ENCODE data around the gene PRKCA.
"Not testable (repeated sequence)": the region's sequence is repeated elsewhere in the genome, so short reads cannot be mapped to it uniquely, and the experiment has no call there.

Gene PRKCA

DNA sequence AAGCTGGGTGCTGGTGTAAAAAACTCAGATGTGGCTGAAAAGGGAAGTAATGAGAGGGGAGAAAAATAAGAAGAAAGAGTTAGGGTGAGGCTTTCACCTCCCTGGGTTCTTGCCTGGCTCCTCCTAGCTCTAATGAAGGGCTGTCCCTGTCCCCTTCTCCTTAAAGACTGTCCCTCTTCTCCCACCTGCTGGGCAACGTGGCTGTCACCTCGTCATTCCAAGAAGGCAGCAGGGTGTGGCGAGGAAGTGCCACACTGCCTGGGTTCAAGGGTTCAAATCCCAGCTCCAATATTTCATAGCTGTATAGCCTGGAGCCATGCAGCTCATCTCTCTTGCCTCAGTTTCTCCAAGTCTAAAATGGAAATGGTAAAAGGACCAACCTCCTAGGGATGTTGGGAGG lies 410.0 kb downstream of the PRKCA start:
- no peak for DNase-seq (ENCODE audit: low read depth in 1 of 2, low spot score in 1 of 2)
- Histone ChIP-seq H3K27ac (replicated peaks) (no peak overlapping the region), H3K4me3 (replicated peaks; ENCODE audit: insufficient read depth, low read length) (no peak overlapping the region), H3K27me3 (ENCODE audit: insufficient read depth, poor library complexity, severe bottlenecking) (no peaks in the 10 kb centered on the region)
- TF ChIP-seq CTCF (IDR thresholded peaks at IDR 0.05; ENCODE audit: insufficient read depth, low read length), result no peak
- TF ChIP-seq REST (IDR thresholded peaks at IDR 0.05; ENCODE audit: insufficient replicate concordance, low read depth), result no peak
- no peak for TF ChIP-seq GABPA (IDR thresholded peaks at IDR 0.05; ENCODE audit: low read depth)
- no peak for TF ChIP-seq SPI1 (IDR thresholded peaks at IDR 0.05; ENCODE audit: borderline replicate concordance, low read depth)
- TF ChIP-seq POLR2AphosphoS5 (IDR thresholded peaks at IDR 0.05; ENCODE audit: low read depth), result no peak

GRCh38 chr17:66713021-66713532 lies 410.7 kb downstream of the PRKCA start:
- H3K27ac ChIP-seq (replicated peaks); H3K27me3 ChIP-seq (ENCODE audit: insufficient read depth, poor library complexity, severe bottlenecking); DNase-seq (ENCODE audit: low read depth in 1 of 2, low spot score in 1 of 2); H3K4me3 ChIP-seq (replicated peaks; ENCODE audit: insufficient read depth, low read length): not testable (repeated sequence)

GRCh38 chr17:66713533-66714042 lies 411.2 kb downstream of the PRKCA start:
- no peak overlapping the region for H3K4me3 ChIP-seq (replicated peaks; ENCODE audit: insufficient read depth, low read length)
- no peak for TF ChIP-seq SPI1 (IDR thresholded peaks at IDR 0.05; ENCODE audit: borderline replicate concordance, low read depth)
- no peak for TF ChIP-seq POLR2AphosphoS5 (IDR thresholded peaks at IDR 0.05; ENCODE audit: low read depth)
- TF ChIP-seq GABPA (IDR thresholded peaks at IDR 0.05; ENCODE audit: low read depth), result no peak
- no peak for TF ChIP-seq CTCF (IDR thresholded peaks at IDR 0.05; ENCODE audit: insufficient read depth, low read length)
- no peak for TF ChIP-seq REST (IDR thresholded peaks at IDR 0.05; ENCODE audit: insufficient replicate concordance, low read depth)
- no peak for DNase-seq (ENCODE audit: low read depth in 1 of 2, low spot score in 1 of 2)
- no peak overlapping the region for H3K27ac ChIP-seq (replicated peaks)
- H3K27me3 ChIP-seq (ENCODE audit: insufficient read depth, poor library complexity, severe bottlenecking), result no peaks in the 10 kb centered on the region

DNA sequence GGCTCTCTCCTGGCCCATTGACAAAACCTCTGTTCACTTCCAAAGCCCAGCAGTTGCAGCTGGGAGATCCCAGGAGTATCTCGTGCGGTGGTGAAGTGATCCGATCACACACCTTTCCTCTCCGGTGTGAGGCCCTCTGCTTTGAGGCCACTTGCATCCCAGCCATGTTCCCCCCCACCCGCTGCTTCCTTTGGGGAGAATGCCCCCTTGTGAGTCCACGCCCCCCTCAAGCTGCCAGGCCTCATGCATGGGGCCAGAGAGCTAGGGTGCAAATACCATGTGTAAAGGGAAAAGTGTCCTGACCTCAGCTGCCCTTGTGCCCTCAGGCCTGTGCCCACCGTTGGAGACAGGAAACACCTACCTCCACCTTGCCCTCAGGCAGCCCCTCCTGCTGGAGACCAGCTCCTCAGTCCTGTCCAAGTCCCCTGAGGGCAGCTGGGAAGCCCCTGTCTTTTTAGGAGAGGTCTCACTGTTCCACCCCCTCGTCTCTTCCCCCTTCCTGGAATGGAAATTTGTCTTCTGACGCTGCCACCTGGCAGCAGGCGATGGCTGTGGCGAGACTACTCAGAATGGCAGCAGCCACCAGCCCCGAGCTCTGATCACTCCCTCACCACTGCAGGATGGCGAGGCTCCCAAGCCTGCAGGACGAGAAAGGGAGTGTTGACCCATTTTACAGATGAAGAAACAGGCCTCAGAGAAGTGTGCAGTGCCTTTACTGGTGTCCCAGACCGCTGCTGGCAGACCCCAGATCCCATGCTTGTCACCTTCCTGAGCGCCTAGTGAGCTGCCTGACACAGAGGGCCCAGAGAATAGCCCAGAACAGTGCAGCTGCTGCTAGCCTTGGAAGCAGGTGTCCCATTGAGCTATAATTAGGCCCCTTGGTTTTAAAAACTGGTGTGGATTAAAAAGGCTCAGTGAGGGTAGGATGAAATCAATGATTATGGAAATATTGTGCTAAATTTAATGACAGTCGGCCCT lies 411.9 kb downstream of the PRKCA start:
- Histone ChIP-seq H3K27ac (replicated peaks) (no peak overlapping the region), H3K27me3 (ENCODE audit: insufficient read depth, poor library complexity, severe bottlenecking) (no peaks in the 10 kb centered on the region), H3K4me3 (replicated peaks; ENCODE audit: insufficient read depth, low read length) (no peak overlapping the region)
- TF ChIP-seq SPI1 (IDR thresholded peaks at IDR 0.05; ENCODE audit: borderline replicate concordance, low read depth) (no peak), CTCF (IDR thresholded peaks at IDR 0.05; ENCODE audit: insufficient read depth, low read length) (no peak), GABPA (IDR thresholded peaks at IDR 0.05; ENCODE audit: low read depth) (no peak), REST (IDR thresholded peaks at IDR 0.05; ENCODE audit: insufficient replicate concordance, low read depth) (no peak), POLR2AphosphoS5 (IDR thresholded peaks at IDR 0.05; ENCODE audit: low read depth) (no peak)
- DNase-seq (ENCODE audit: low read depth in 1 of 2, low spot score in 1 of 2), result no peak

All from HL-60 (cell line).